ENCODE data around the gene WDR26.

Gene WDR26

DNA sequence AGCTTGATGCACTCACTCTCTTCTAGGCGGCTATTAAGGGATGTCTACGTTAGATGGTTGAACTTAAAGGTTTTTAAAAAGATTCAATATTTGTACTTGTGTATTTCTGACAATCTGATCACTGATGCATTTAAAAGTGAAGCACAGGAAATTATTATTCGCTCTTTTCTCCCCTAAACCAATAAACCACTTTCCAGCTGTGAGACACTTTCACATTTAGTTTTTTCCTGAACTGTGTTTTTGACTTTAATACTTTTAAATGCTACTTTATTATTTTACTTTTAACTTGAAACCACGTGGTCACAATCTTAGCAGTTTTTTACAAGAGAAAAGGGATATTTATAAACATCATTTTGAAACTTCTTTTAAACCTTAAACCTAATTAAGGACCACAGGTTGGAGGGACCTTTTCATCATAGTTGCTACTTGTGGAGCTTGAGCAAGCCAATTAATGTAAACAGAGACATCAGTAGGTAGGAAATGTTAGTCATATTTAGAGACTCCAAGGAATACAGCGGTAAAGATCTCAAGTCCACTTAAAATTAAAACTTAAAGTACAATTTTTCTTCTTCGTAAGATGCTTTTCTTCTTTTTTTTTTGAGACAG, 9.2 kb downstream of the WDR26 start:
- Histone ChIP-seq H3K9ac (ENCODE audit: low read length) (no peak overlapping the region), H3K4me1 (ENCODE audit: control insufficient read depth, insufficient read depth, low read length) (no peaks in the 10 kb centered on the region), H3K27ac (ENCODE audit: low read depth, low read length) (no peak overlapping the region), H3K36me3 (ENCODE audit: control insufficient read depth, insufficient read depth, low read length) (peaks cover 89% of the 10 kb centered on the region), H3K9me3 (ENCODE audit: control insufficient read depth, insufficient read depth, low read depth, low read length) (no peaks in the 10 kb centered on the region), H3K27me3 (ENCODE audit: control insufficient read depth, insufficient read depth, low read length) (no peaks in the 10 kb centered on the region), H3K4me3 (ENCODE audit: low read depth, low read length) (no peak overlapping the region)

DNA sequence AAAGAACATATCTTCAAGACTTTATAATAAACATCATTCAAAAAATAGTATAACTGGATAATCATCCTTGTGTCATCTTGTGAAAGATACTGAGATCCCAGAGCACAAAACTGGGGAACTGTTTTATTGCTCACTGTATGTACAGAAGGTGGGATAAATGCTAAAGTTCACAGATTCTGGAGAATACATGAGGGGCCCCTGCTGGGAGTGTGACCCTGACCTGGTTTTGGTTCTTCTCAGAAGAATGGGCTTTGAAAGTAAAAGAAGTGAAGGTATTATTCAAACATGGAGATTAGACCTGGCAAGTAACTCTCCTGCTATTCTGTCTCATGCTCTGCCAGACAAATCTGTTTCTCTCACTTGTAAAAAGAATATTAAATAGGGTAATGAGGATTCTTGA, 14.5 kb downstream of the WDR26 start:
- Histone ChIP-seq H3K9me3 (ENCODE audit: control insufficient read depth, insufficient read depth, low read depth, low read length) (no peaks in the 10 kb centered on the region), H3K36me3 (ENCODE audit: control insufficient read depth, insufficient read depth, low read length) (peaks cover 96% of the 10 kb centered on the region), H3K27me3 (ENCODE audit: control insufficient read depth, insufficient read depth, low read length) (no peaks in the 10 kb centered on the region), H3K4me1 (ENCODE audit: control insufficient read depth, insufficient read depth, low read length) (no peaks in the 10 kb centered on the region), H3K4me3 (ENCODE audit: low read depth, low read length) (no peak overlapping the region), H3K27ac (ENCODE audit: low read depth, low read length) (no peak overlapping the region), H3K9ac (ENCODE audit: low read length) (no peak overlapping the region)

DNA sequence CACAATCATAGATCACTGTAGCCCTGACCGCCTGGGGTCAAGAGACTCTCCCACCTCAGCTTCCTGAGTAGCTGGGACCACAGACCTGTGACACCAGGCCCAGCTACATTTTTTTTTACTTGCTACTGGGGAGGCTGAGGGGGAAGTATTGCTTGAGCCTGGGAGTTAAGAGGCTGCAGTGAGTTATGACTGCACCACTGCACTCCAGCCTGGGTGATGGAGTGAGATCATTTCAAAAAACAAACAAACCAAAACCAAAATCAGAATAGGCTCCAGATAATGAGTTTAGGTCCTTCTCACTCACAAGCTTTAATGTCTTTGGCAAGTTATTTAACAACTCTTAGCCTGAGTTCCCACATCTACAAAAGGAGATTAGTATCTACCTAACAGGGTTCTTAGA, 22.8 kb downstream of the WDR26 start:
- Histone ChIP-seq H3K27ac (ENCODE audit: low read depth, low read length) (no peak overlapping the region), H3K36me3 (ENCODE audit: control insufficient read depth, insufficient read depth, low read length) (peaks cover 87% of the 10 kb centered on the region), H3K4me1 (ENCODE audit: control insufficient read depth, insufficient read depth, low read length) (no peaks in the 10 kb centered on the region; the same call in 1 of the 2 replicates), H3K4me3 (ENCODE audit: low read depth, low read length) (no peak overlapping the region), H3K27me3 (ENCODE audit: control insufficient read depth, insufficient read depth, low read length) (no peaks in the 10 kb centered on the region), H3K9me3 (ENCODE audit: control insufficient read depth, insufficient read depth, low read depth, low read length) (no peaks in the 10 kb centered on the region), H3K9ac (ENCODE audit: low read length) (no peak overlapping the region)

DNA sequence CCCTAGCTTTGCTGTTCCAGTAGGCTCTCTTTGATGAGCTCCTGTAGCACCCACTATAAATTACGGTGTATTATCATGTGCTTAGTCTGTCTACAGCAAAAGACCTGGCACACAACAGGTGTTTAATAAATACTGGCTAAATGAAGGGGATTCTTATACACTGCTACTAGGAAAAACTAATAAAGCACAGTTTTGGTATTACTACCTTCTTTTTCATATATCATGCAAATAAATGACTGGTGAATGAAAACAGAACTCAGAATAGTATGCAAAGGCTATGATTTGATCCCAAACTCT, 26.4 kb downstream of the WDR26 start:
- no peak overlapping the region for H3K4me3 ChIP-seq (ENCODE audit: low read depth, low read length)
- H3K27ac ChIP-seq (ENCODE audit: low read depth, low read length), result no peak overlapping the region
- H3K4me1 ChIP-seq (ENCODE audit: control insufficient read depth, insufficient read depth, low read length), result no peaks in the 10 kb centered on the region; the same call in 1 of the 2 replicates
- no peaks in the 10 kb centered on the region for H3K9me3 ChIP-seq (ENCODE audit: control insufficient read depth, insufficient read depth, low read depth, low read length)
- H3K36me3 ChIP-seq (ENCODE audit: control insufficient read depth, insufficient read depth, low read length), result peaks cover 93% of the 10 kb centered on the region
- H3K9ac ChIP-seq (ENCODE audit: low read length), result no peak overlapping the region
- H3K27me3 ChIP-seq (ENCODE audit: control insufficient read depth, insufficient read depth, low read length), result no peaks in the 10 kb centered on the region

DNA sequence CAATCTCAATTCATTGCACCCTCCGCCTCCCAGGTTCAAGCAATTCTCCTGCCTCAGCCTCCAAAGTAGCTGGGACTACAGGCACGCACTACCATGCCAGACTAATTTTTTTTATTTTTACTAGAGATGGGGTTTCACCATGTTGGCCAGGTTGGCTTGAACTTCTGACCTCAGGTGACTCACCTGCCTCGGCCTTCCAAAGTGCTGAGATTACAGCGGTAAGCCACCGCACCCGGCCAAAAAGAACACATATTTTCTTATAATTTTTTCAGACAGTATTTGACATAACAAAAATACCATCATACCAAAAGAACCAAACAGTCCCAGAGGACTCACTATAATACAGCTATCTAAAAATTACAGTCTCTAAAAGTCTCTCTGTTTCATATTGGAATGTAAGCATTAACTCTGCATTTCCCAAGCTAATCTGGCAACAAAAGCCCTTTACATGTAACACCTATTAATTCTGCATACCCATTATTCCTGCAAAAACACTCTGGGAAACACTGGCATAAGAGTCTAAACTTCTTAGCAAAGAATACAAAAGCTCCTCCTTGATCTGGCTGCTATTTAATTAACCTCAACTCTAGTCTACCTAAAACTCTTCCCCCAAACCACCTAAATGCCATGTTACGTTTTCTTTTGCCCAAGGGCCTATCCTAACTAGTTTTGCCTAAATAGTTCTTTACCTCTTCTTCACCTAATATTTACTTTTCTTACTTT, 26.9 kb downstream of the WDR26 start:
- H3K27me3 ChIP-seq (ENCODE audit: control insufficient read depth, insufficient read depth, low read length), result no peaks in the 10 kb centered on the region
- H3K36me3 ChIP-seq (ENCODE audit: control insufficient read depth, insufficient read depth, low read length), result peaks cover 92% of the 10 kb centered on the region
- H3K4me1 ChIP-seq (ENCODE audit: control insufficient read depth, insufficient read depth, low read length), result no peaks in the 10 kb centered on the region; the same call in 1 of the 2 replicates
- H3K27ac ChIP-seq (ENCODE audit: low read depth, low read length), result no peak overlapping the region
- no peaks in the 10 kb centered on the region for H3K9me3 ChIP-seq (ENCODE audit: control insufficient read depth, insufficient read depth, low read depth, low read length)
- H3K9ac ChIP-seq (ENCODE audit: low read length), result no peak overlapping the region
- H3K4me3 ChIP-seq (ENCODE audit: low read depth, low read length), result no peak overlapping the region

DNA sequence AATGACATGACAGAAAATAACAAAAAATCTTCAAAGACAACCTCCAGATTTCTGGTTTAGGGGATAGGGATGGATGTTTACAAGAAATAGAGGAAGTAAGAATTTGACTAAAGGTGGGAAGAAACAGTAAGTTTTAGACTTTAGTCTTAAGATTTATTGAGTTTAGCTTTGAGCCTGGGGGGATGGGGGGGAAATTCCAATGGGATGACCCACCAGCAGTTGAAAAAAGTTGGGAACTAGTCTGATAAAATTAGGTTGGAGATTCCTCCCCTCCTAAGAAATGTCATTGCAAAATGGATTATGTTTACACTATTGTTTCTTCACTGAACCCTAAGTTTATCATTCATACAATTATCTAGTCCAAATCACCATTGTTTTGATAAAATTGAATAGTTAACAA, 28.4 kb downstream of the WDR26 start:
- H3K36me3 ChIP-seq (ENCODE audit: control insufficient read depth, insufficient read depth, low read length), result peaks cover 92% of the 10 kb centered on the region
- no peaks in the 10 kb centered on the region for H3K27me3 ChIP-seq (ENCODE audit: control insufficient read depth, insufficient read depth, low read length)
- no peak overlapping the region for H3K4me3 ChIP-seq (ENCODE audit: low read depth, low read length)
- H3K27ac ChIP-seq (ENCODE audit: low read depth, low read length), result 0 out of 2 replicates have a peak overlapping the region, but pooled peaks have one; percentile 40
- no peaks in the 10 kb centered on the region; the same call in 1 of the 2 replicates for H3K4me1 ChIP-seq (ENCODE audit: control insufficient read depth, insufficient read depth, low read length)
- H3K9me3 ChIP-seq (ENCODE audit: control insufficient read depth, insufficient read depth, low read depth, low read length), result no peaks in the 10 kb centered on the region
- no peak overlapping the region for H3K9ac ChIP-seq (ENCODE audit: low read length)

DNA sequence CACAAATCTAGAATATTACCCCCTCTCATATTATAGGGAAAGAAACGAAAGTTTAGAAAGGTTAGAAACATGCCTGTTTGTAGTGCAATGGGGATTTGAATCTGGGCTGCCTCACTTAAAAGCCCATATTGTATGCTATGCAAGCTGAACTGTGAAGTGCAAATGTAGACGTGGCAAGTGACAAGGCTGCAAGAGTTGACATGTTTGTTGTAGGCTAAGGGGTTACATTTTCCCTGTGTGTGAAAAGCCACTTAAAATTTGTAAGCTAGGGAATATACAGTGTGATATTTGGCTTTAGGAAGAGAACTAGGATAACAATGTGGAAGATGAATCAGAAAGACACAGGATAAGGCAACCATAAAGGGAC, 29.0 kb downstream of the WDR26 start:
- H3K9me3 ChIP-seq (ENCODE audit: control insufficient read depth, insufficient read depth, low read depth, low read length), result no peaks in the 10 kb centered on the region
- H3K4me3 ChIP-seq (ENCODE audit: low read depth, low read length), result no peak overlapping the region
- no peak overlapping the region for H3K27ac ChIP-seq (ENCODE audit: low read depth, low read length)
- H3K27me3 ChIP-seq (ENCODE audit: control insufficient read depth, insufficient read depth, low read length), result no peaks in the 10 kb centered on the region
- no peaks in the 10 kb centered on the region; the same call in 1 of the 2 replicates for H3K4me1 ChIP-seq (ENCODE audit: control insufficient read depth, insufficient read depth, low read length)
- peaks cover 92% of the 10 kb centered on the region for H3K36me3 ChIP-seq (ENCODE audit: control insufficient read depth, insufficient read depth, low read length)
- no peak overlapping the region for H3K9ac ChIP-seq (ENCODE audit: low read length)

DNA sequence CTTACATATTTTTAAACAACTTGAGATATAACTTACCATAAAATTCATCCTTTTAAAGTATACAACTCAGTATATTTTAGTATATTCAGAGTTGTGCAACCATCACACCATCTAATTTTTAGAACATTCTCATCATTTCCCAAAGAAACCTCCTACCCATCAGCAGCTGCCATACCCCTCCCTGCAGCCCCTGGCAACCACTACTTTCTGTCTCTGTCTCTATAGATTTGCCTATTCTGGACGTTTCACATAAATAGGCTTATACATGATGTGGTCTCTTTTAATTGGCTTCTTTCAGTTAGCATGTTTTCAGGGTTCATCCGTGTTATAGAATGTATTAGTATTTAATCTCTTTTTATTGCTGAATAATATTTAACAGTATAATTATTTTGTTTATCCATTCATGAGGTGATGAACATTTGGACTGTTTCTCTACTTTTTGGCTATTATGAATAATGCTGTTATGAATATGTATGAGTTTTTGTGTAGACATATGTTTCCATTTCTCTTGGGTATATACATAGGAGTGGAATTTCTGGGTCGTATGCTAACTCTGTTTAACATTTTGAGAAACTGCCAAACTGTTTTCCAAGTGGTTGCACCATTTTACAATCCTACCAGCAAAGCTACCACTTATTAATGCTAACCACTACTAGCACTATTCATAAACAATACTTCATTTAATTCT, 29.5 kb downstream of the WDR26 start:
- Histone ChIP-seq H3K4me3 (ENCODE audit: low read depth, low read length) (no peak overlapping the region), H3K9ac (ENCODE audit: low read length) (no peak overlapping the region), H3K9me3 (ENCODE audit: control insufficient read depth, insufficient read depth, low read depth, low read length) (no peaks in the 10 kb centered on the region), H3K4me1 (ENCODE audit: control insufficient read depth, insufficient read depth, low read length) (no peaks in the 10 kb centered on the region; the same call in 1 of the 2 replicates), H3K27me3 (ENCODE audit: control insufficient read depth, insufficient read depth, low read length) (no peaks in the 10 kb centered on the region), H3K36me3 (ENCODE audit: control insufficient read depth, insufficient read depth, low read length) (peaks cover 91% of the 10 kb centered on the region), H3K27ac (ENCODE audit: low read depth, low read length) (no peak overlapping the region)

DNA sequence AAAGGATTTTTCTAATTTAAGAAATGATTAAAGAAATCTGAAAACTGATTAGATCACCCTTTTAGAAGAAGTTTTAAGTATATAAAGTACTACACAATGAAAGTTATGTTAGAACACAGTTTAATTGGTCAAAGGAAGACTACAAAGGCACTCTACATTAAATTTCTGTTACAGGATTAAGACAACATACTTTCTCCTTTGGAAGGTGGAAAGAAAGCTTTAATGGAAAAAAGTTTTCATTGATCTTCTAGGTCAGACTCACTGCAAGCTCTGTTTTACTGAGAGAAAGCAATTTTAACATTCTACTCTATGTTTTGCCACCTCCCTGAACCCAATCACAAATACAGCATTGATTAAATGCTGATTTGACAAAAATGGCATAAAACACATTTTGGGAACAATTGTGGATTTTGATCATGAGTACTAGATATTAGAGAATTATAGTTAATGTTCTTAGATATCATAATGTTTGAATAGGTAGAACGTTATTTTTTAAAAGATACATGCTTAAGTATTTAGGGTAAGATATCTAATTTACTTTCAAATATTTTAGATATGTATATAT, 32.0 kb downstream of the WDR26 start:
- Histone ChIP-seq H3K27me3 (ENCODE audit: control insufficient read depth, insufficient read depth, low read length) (no peaks in the 10 kb centered on the region), H3K27ac (ENCODE audit: low read depth, low read length) (no peak overlapping the region), H3K9me3 (ENCODE audit: control insufficient read depth, insufficient read depth, low read depth, low read length) (no peaks in the 10 kb centered on the region), H3K4me1 (ENCODE audit: control insufficient read depth, insufficient read depth, low read length) (no peaks in the 10 kb centered on the region), H3K9ac (ENCODE audit: low read length) (no peak overlapping the region), H3K4me3 (ENCODE audit: low read depth, low read length) (no peak overlapping the region), H3K36me3 (ENCODE audit: control insufficient read depth, insufficient read depth, low read length) (peaks cover 93% of the 10 kb centered on the region)

DNA sequence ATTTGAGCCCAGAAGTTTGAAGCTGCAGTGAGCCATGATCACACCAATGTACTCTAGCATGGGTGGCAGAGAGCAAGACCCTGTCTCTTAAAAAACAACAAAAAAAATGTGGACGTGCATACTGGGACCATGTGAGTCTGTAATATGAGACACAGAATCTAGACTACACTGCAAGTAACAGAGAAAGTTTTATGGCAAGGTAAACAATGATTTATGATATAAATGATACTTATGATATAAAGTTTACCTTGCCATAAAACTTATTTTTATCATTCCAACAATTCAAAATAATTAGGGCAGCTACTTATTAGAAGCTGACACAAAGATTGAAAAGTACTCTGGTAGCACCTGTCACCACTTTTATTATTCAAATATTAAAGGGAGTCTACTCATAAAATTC, 34.7 kb downstream of the WDR26 start:
- Histone ChIP-seq H3K9ac (ENCODE audit: low read length) (no peak overlapping the region), H3K4me1 (ENCODE audit: control insufficient read depth, insufficient read depth, low read length) (no peaks in the 10 kb centered on the region), H3K36me3 (ENCODE audit: control insufficient read depth, insufficient read depth, low read length) (peaks cover 97% of the 10 kb centered on the region), H3K27ac (ENCODE audit: low read depth, low read length) (no peak overlapping the region), H3K27me3 (ENCODE audit: control insufficient read depth, insufficient read depth, low read length) (no peaks in the 10 kb centered on the region), H3K4me3 (ENCODE audit: low read depth, low read length) (no peak overlapping the region), H3K9me3 (ENCODE audit: control insufficient read depth, insufficient read depth, low read depth, low read length) (no peaks in the 10 kb centered on the region)

DNA sequence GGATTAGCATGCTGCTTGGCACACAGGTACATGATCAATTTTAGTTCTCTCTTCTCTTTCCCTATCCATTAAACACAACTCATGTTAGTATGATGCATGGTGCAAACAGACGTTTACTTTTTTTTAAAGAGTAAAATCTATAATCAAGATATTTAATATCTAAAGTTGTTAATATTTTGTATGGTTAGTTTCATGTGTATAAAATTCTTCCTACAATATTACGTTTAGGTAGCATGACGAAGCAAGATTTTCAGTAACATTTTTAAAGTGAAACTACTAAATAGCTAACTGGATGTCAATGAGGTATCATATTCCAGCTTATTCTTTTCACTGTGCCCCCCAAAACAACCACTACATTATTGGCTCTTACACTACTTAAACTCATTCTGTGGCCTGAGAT, 41.3 kb downstream of the WDR26 start:
- no peaks in the 10 kb centered on the region for H3K9me3 ChIP-seq (ENCODE audit: control insufficient read depth, insufficient read depth, low read depth, low read length)
- no peak overlapping the region for H3K4me3 ChIP-seq (ENCODE audit: low read depth, low read length)
- H3K9ac ChIP-seq (ENCODE audit: low read length), result no peak overlapping the region
- no peaks in the 10 kb centered on the region for H3K4me1 ChIP-seq (ENCODE audit: control insufficient read depth, insufficient read depth, low read length)
- peaks cover 94% of the 10 kb centered on the region for H3K36me3 ChIP-seq (ENCODE audit: control insufficient read depth, insufficient read depth, low read length)
- no peaks in the 10 kb centered on the region for H3K27me3 ChIP-seq (ENCODE audit: control insufficient read depth, insufficient read depth, low read length)
- no peak overlapping the region for H3K27ac ChIP-seq (ENCODE audit: low read depth, low read length)
